Suprapubic skin (tissue), 4 donors: ENCODE results near the gene OR51B2.

Experiments used
- CTCF ChIP-seq, 2 donors: fragments of 200-600 bp in 1 of 2; fragments of 450-650 bp in 1 of 2; sonication (generic) in 1 of 2; IDR thresholded peaks; one replicate each; pipeline ENCODE4 v1.5.1; 2016 to 2019; ENCODE audit warnings: antibody characterized with exemption in 2 of 2, mild to moderate bottlenecking in 1 of 2, moderate library complexity in 1 of 2
- POLR2A ChIP-seq, 2 donors: fragments of 450-650 bp; IDR thresholded peaks; one replicate each; pipeline ENCODE4 v1.6.1; 2017; ENCODE audit warnings: antibody characterized with exemption in 2 of 2, mild to moderate bottlenecking in 2 of 2, moderate library complexity in 2 of 2
- POLR2AphosphoS5 ChIP-seq, 3 donors: sonication (generic); formaldehyde crosslinking; IDR thresholded peaks; one replicate each; pipeline ENCODE4 v1.6.1; 2017; ENCODE audit warnings: antibody characterized with exemption in 3 of 3

DNA sequence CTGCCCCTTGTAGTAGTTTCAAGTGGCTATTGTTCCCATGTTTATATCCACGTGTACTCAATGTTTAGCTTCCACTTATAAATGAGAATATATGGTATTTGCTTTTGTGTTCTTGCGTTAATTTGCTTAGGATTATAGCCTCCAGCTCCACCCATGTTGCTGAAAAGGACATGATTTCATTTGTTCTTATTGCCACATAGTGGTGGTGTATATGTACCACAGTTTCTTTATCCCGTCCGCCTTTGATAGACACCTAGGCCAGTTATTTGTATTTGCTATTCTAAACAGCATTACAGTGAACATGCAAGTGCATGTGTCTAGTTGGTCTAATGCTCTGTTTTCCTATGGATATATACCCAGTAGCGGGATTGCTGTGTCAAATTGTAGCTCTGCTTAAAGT is 6.8 kb downstream of the OR51B2 start:
- TF ChIP-seq POLR2A (IDR thresholded peaks at IDR 0.05) = no peak
- TF ChIP-seq CTCF (IDR thresholded peaks at IDR 0.05) = no peak
- no peak for TF ChIP-seq POLR2AphosphoS5 (IDR thresholded peaks at IDR 0.05)
